Stimulated activated CD8-positive, alpha-beta memory T cell treated with anti-CD3 and anti-CD28 coated beads, Interleukin-7, amount 100 ng/mL, for 4 hours (primary cell): ENCODE data around the gene KCNRG.
"Not testable (repeated sequence)": the region's sequence is repeated elsewhere in the genome, so short reads cannot be mapped to it uniquely, and the experiment has no call there.

Source experiments
- DNase-seq, 2 donors: peaks; one replicate each; pipeline ENCODE4 v3.0.0-alpha.2; 2020; ENCODE audit warnings: low read depth in 2 of 2

KCNRG gene

GRCh38 chr13:50015258-50015657 is at the start of gene KCNRG:
Gene KCNRG, plus strand, starts transcription at chr13:50015444. Its CDS starts 50 bp downstream, at chr13:50015494.
- no peak for DNase-seq

GRCh38 chr13:49967456-49967855 is 47.8 kb upstream of the KCNRG start:
- no peak for DNase-seq

- DNase-seq = no peak
Measured at GRCh38 chr13:49972709-49973108, 42.5 kb upstream of the KCNRG start.

GRCh38 chr13:49975826-49976225 is 39.4 kb upstream of the KCNRG start:
- no peak for DNase-seq

- peak; percentile 55 to 59 for DNase-seq
Measured at GRCh38 chr13:49976314-49977258, 38.7 kb upstream of the KCNRG start.

- DNase-seq = no peak
Measured at GRCh38 chr13:49977992-49978391, 37.3 kb upstream of the KCNRG start.

- no peak for DNase-seq
Measured at GRCh38 chr13:49980266-49980665, 35.0 kb upstream of the KCNRG start.

- DNase-seq = no peak
Measured at GRCh38 chr13:49985129-49985528, 30.1 kb upstream of the KCNRG start.

GRCh38 chr13:49986471-49986870 is 28.8 kb upstream of the KCNRG start:
- DNase-seq = no peak

- not testable (repeated sequence) for DNase-seq
Measured at GRCh38 chr13:49990612-49991011, 24.6 kb upstream of the KCNRG start.

GRCh38 chr13:49993111-49993510 is 22.1 kb upstream of the KCNRG start:
- no peak for DNase-seq

- DNase-seq = no peak
Measured at GRCh38 chr13:49993666-49994065, 21.6 kb upstream of the KCNRG start.

- DNase-seq = no peak
Measured at GRCh38 chr13:49995625-49996101, 19.6 kb upstream of the KCNRG start.

GRCh38 chr13:49996161-49996915 is 18.9 kb upstream of the KCNRG start:
- peak; percentile 71 to 83 for DNase-seq

- peak; percentile 64 to 71 for DNase-seq
Measured at GRCh38 chr13:49996951-49997895, 18.0 kb upstream of the KCNRG start, which contains the start of gene TRIM13. Gene TRIM13, plus strand, starts transcription at chr13:49997042. Its CDS starts 14,899 bp downstream, at chr13:50011941.

GRCh38 chr13:49997955-49998354 is 17.3 kb upstream of the KCNRG start:
- DNase-seq = no peak

- no peak for DNase-seq
Measured at GRCh38 chr13:49998714-49999624, 16.3 kb upstream of the KCNRG start.

GRCh38 chr13:50001287-50001686 is 14.0 kb upstream of the KCNRG start:
- DNase-seq = no peak

- no peak for DNase-seq
Measured at GRCh38 chr13:50006426-50007135, 8.7 kb upstream of the KCNRG start.

GRCh38 chr13:50011461-50011860 is 3.8 kb upstream of the KCNRG start:
- DNase-seq = no peak
